ENCODE results near the gene ELOVL2. TPM values are rescaled to one million over a fixed set of nuclear protein-coding genes. Genes with fewer than 3 reads are reported as not detected.

ELOVL2 gene
- total RNA-seq, 2 experiments from 2014 or later: not detected

DNA sequence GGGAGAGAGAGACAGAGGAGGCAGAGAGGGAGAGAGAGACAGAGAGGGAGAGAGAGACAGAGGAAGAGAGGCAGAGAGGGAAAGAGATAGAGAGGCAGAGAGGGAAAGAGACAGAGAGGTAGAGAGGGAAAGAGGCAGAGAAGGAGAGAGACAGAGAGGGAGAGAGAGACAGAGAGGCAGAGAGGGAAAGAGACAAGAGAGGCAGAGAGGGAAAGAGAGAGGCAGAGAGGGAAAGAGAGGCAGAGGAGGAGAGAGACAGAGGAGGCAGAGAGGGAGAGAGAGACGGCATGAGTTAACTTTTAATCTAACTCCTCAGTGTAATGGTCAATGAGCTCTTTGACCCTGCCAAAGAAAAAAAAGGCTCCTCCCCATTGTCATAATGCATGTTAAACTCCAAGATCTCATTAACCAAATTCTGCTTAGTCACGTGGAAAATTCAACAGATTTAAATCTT lies 7.1 kb downstream of the ELOVL2 start:
- H2AFZ ChIP-seq (ENCODE audit: low read length): no peak overlapping the region
- no peaks in the 10 kb centered on the region for H3K79me2 ChIP-seq (ENCODE audit: insufficient read depth, low read depth, low read length)
- TF ChIP-seq, protein P1, sequence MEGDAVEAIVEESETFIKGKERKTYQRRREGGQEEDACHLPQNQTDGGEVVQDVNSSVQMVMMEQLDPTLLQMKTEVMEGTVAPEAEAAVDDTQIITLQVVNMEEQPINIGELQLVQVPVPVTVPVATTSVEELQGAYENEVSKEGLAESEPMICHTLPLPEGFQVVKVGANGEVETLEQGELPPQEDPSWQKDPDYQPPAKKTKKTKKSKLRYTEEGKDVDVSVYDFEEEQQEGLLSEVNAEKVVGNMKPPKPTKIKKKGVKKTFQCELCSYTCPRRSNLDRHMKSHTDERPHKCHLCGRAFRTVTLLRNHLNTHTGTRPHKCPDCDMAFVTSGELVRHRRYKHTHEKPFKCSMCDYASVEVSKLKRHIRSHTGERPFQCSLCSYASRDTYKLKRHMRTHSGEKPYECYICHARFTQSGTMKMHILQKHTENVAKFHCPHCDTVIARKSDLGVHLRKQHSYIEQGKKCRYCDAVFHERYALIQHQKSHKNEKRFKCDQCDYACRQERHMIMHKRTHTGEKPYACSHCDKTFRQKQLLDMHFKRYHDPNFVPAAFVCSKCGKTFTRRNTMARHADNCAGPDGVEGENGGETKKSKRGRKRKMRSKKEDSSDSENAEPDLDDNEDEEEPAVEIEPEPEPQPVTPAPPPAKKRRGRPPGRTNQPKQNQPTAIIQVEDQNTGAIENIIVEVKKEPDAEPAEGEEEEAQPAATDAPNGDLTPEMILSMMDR (conservative IDR thresholded peaks at IDR 0.05; ENCODE audit: low read length): no peak
- TF ChIP-seq EZH2phosphoT487 (IDR thresholded peaks at IDR 0.05; ENCODE audit: borderline replicate concordance, low read depth, low read length): no peak
- H4K20me1 ChIP-seq (ENCODE audit: insufficient read depth, low read length): no peaks in the 10 kb centered on the region
- ChIA-PET CTCF (ENCODE audit: unreplicated experiment) (no interaction called here), POLR2A (interaction anchor here (0.5 to 0.7 kb wide), 4 partner anchors 12 to 223 kb away, joined by 3 to 4 read pairs (median 3); no protein-coding TSS in a partner anchor)
- H3K36me3 ChIP-seq (ENCODE audit: insufficient read depth, low read length): no peaks in the 10 kb centered on the region
- DNase-seq (ENCODE audit: low spot score): no peak
- no peak overlapping the region for H3K27ac ChIP-seq (ENCODE audit: low read depth, low read length, poor library complexity, severe bottlenecking)
- BruUV-seq (replicated peaks): no TSS peak
- H3K4me1 ChIP-seq (ENCODE audit: insufficient read depth, low read length, poor library complexity, severe bottlenecking): no peaks in the 10 kb centered on the region
- H3K4me3 ChIP-seq (ENCODE audit: low read depth, low read length, poor library complexity, severe bottlenecking): no peak overlapping the region
- intact Hi-C loops (cut with micrococcal nuclease; ENCODE audit: unreplicated experiment): no loop called here
- H3K9me3 ChIP-seq (ENCODE audit: low read length): no peaks in the 10 kb centered on the region
- no peaks in the 10 kb centered on the region for H3K9me2 ChIP-seq (ENCODE audit: insufficient read depth, low read length)
- H3K4me2 ChIP-seq (ENCODE audit: low read length): no peak overlapping the region

DNA sequence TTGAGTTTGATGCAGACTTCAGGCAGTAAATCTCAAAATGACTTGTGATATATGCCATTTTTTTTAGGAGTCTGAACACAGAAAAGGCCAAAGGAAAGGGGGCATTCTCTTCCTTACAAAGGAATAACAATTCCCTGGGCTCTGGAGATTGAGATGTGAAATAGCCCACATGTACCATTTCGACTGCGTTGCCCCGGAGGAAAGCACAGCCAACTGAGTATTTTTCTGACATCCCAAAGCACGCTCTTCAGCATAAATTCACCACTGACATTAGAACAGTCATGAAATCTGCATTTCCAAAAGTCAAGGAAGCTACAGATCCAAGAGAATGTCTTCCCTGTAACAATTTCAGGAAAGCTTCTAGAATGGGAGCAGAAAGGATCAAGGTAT lies 7.8 kb downstream of the ELOVL2 start:
- TF ChIP-seq, protein P1 (conservative IDR thresholded peaks at IDR 0.05; ENCODE audit: low read length): no peak
- TF ChIP-seq EZH2phosphoT487 (IDR thresholded peaks at IDR 0.05; ENCODE audit: borderline replicate concordance, low read depth, low read length): no peak
- H3K9me3 ChIP-seq (ENCODE audit: low read length): no peaks in the 10 kb centered on the region
- no TSS peak for BruUV-seq (replicated peaks)
- H3K36me3 ChIP-seq (ENCODE audit: insufficient read depth, low read length): no peaks in the 10 kb centered on the region
- no peak for DNase-seq (ENCODE audit: low spot score)
- H2AFZ ChIP-seq (ENCODE audit: low read length): no peak overlapping the region
- ChIA-PET CTCF (ENCODE audit: unreplicated experiment) (no interaction called here), POLR2A (interaction anchor here (0.6 kb wide), 1 partner anchor 8 kb away, joined by 3 read pairs; no protein-coding TSS in a partner anchor)
- intact Hi-C loops (cut with micrococcal nuclease; ENCODE audit: unreplicated experiment): no loop called here
- no peak overlapping the region for H3K4me3 ChIP-seq (ENCODE audit: low read depth, low read length, poor library complexity, severe bottlenecking)
- H3K4me2 ChIP-seq (ENCODE audit: low read length): no peak overlapping the region
- H3K27ac ChIP-seq (ENCODE audit: low read depth, low read length, poor library complexity, severe bottlenecking): no peak overlapping the region
- no peaks in the 10 kb centered on the region for H3K9me2 ChIP-seq (ENCODE audit: insufficient read depth, low read length)
- H4K20me1 ChIP-seq (ENCODE audit: insufficient read depth, low read length): no peaks in the 10 kb centered on the region
- no peaks in the 10 kb centered on the region for H3K4me1 ChIP-seq (ENCODE audit: insufficient read depth, low read length, poor library complexity, severe bottlenecking)
- no peaks in the 10 kb centered on the region for H3K79me2 ChIP-seq (ENCODE audit: insufficient read depth, low read depth, low read length)

DNA sequence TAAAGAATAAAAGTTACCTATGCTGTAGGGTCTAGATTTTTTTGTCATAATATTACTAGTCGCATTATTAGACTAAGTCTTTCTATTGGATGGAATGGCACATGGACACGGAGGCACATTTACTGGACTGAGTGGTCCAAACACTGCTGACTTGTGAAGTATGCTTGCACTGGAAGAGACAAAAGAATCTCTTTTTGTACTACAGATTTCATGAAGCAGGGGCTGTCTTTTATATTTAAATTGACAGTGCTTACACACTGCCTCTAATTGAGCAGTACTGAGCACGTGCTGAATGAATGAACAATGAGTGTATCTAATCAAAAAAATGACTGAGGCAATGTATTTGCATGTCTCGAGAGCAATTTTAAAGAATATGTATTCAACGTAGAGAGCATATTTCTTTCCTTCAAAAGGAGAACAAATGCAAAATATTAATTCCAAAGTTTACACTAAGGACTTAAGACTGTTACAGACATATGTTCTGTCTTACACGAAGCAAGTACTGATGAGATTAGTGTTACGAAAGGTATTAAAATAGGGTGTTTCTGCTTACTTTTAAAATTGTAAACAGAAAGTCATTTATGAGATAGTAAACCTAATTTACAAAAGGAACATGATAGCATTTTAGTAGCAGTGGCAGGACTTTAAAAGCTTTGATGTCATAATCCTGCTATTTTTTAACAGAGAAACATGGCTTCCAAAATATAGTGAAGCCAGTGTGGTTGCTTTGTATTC lies 8.3 kb downstream of the ELOVL2 start:
- CTCF ChIA-PET (ENCODE audit: unreplicated experiment): no interaction called here
- TF ChIP-seq, protein P1 (conservative IDR thresholded peaks at IDR 0.05; ENCODE audit: low read length): no peak
- no peak for TF ChIP-seq EZH2phosphoT487 (IDR thresholded peaks at IDR 0.05; ENCODE audit: borderline replicate concordance, low read depth, low read length)
- POLR2A ChIA-PET: interaction anchor here (0.6 kb wide), 1 partner anchor 8 kb away, joined by 3 read pairs; no protein-coding TSS in a partner anchor

More for the DNA sequence above, 8.3 kb downstream of the ELOVL2 start:
- no TSS peak for BruUV-seq (replicated peaks)
- Histone ChIP-seq H4K20me1 (ENCODE audit: insufficient read depth, low read length) (no peaks in the 10 kb centered on the region), H2AFZ (ENCODE audit: low read length) (no peak overlapping the region), H3K27ac (ENCODE audit: low read depth, low read length, poor library complexity, severe bottlenecking) (no peak overlapping the region), H3K4me3 (ENCODE audit: low read depth, low read length, poor library complexity, severe bottlenecking) (no peak overlapping the region), H3K4me1 (ENCODE audit: insufficient read depth, low read length, poor library complexity, severe bottlenecking) (no peaks in the 10 kb centered on the region), H3K79me2 (ENCODE audit: insufficient read depth, low read depth, low read length) (no peaks in the 10 kb centered on the region), H3K4me2 (ENCODE audit: low read length) (no peak overlapping the region), H3K36me3 (ENCODE audit: insufficient read depth, low read length) (no peaks in the 10 kb centered on the region), H3K9me2 (ENCODE audit: insufficient read depth, low read length) (no peaks in the 10 kb centered on the region), H3K9me3 (ENCODE audit: low read length) (no peaks in the 10 kb centered on the region)
- DNase-seq (ENCODE audit: low spot score): no peak
- intact Hi-C loops (cut with micrococcal nuclease; ENCODE audit: unreplicated experiment): no loop called here

Data from OCI-LY7 (cell line).